ENCODE data around the gene GAPDHS. TPM values are rescaled to one million over a fixed set of nuclear protein-coding genes. Genes with fewer than 3 reads are reported as not detected.

GAPDHS gene
- not detected in 2 replicates for total RNA-seq (ENCODE audit: low replicate concordance)

GRCh38 chr19:35533201-35533821 is at the start of gene GAPDHS:
Gene GAPDHS, plus strand, starts transcription at chr19:35533456. Its CDS starts 72 bp downstream, at chr19:35533528.
- Mint-ChIP-seq H3K27ac (no peak within 1 kb of the TSS), H3K27me3 (ENCODE audit: insufficient read depth, low read depth) (peaks cover 3% of the 10 kb centered on the region), H3K4me1 (no peaks in the 10 kb centered on the region), H3K4me3 (no peak within 1 kb of the TSS), H3K36me3 (no peaks in the 10 kb centered on the region), H3K9me3 (no peaks in the 10 kb centered on the region)
- no peak for TF ChIP-seq EZH2 (IDR thresholded peaks at IDR 0.05)
- no peak for TF ChIP-seq EZH2phosphoT487 (IDR thresholded peaks at IDR 0.05)
- TF ChIP-seq CTCF (IDR thresholded peaks at IDR 0.05), result no peak
- no peak within 1 kb of the TSS for H3K4me2 ChIP-seq
- no peaks in the 10 kb centered on the region for H3K9me3 ChIP-seq (ENCODE audit: low read depth)
- no peak within 1 kb of the TSS for H3K4me3 ChIP-seq
- H3K27ac ChIP-seq, result no peak within 1 kb of the TSS
- DNase-seq (ENCODE audit: low spot score), result no peak
- peaks cover 4% of the 10 kb centered on the region for H4K20me1 ChIP-seq (ENCODE audit: low read depth)
- H3K36me3 ChIP-seq, result no peaks in the 10 kb centered on the region
- H3K4me1 ChIP-seq, result peaks cover 7% of the 10 kb centered on the region
- H3K27me3 ChIP-seq, result no peaks in the 10 kb centered on the region
- no peaks in the 10 kb centered on the region for H3K79me2 ChIP-seq (ENCODE audit: low read depth)
- no peak within 1 kb of the TSS for H2AFZ ChIP-seq (replicated peaks)
- no peak within 1 kb of the TSS for H3K9ac ChIP-seq
- H3F3A ChIP-seq (ENCODE audit: low read depth), result peaks cover 8% of the 10 kb centered on the region

GRCh38 chr19:35484252-35485036 is 48.8 kb upstream of the GAPDHS start:
- Histone ChIP-seq H3K27ac (no peak overlapping the region), H3F3A (ENCODE audit: low read depth) (no peaks in the 10 kb centered on the region), H3K4me1 (no peaks in the 10 kb centered on the region), H2AFZ (replicated peaks) (no peak overlapping the region), H3K79me2 (ENCODE audit: low read depth) (no peaks in the 10 kb centered on the region), H3K4me2 (no peak overlapping the region), H3K36me3 (no peaks in the 10 kb centered on the region), H4K20me1 (ENCODE audit: low read depth) (no peaks in the 10 kb centered on the region), H3K9ac (no peak overlapping the region), H3K9me3 (ENCODE audit: low read depth) (no peaks in the 10 kb centered on the region), H3K4me3 (no peak overlapping the region), H3K27me3 (no peaks in the 10 kb centered on the region)
- Mint-ChIP-seq H3K4me3 (no peak overlapping the region), H3K36me3 (no peaks in the 10 kb centered on the region), H3K27ac (no peak overlapping the region), H3K27me3 (ENCODE audit: insufficient read depth, low read depth) (peaks cover 8% of the 10 kb centered on the region), H3K9me3 (no peaks in the 10 kb centered on the region), H3K4me1 (no peaks in the 10 kb centered on the region)
- DNase-seq (ENCODE audit: low spot score), result no peak
- no peak for TF ChIP-seq EZH2phosphoT487 (IDR thresholded peaks at IDR 0.05)
- no peak for TF ChIP-seq EZH2 (IDR thresholded peaks at IDR 0.05)
- TF ChIP-seq CTCF (IDR thresholded peaks at IDR 0.05), result no peak

- Histone ChIP-seq H3K27me3 (peaks cover 4% of the 10 kb centered on the region), H3K9ac (no peak overlapping the region), H3K4me1 (no peaks in the 10 kb centered on the region), H3F3A (ENCODE audit: low read depth) (no peaks in the 10 kb centered on the region), H3K36me3 (no peaks in the 10 kb centered on the region), H4K20me1 (ENCODE audit: low read depth) (no peaks in the 10 kb centered on the region), H3K79me2 (ENCODE audit: low read depth) (no peaks in the 10 kb centered on the region), H3K9me3 (ENCODE audit: low read depth) (no peaks in the 10 kb centered on the region), H3K4me2 (no peak overlapping the region), H2AFZ (replicated peaks) (no peak overlapping the region), H3K4me3 (no peak overlapping the region), H3K27ac (no peak overlapping the region)
- Mint-ChIP-seq H3K9me3 (no peaks in the 10 kb centered on the region), H3K27me3 (ENCODE audit: insufficient read depth, low read depth) (peaks cover 8% of the 10 kb centered on the region), H3K4me1 (no peaks in the 10 kb centered on the region), H3K4me3 (no peak overlapping the region), H3K36me3 (no peaks in the 10 kb centered on the region), H3K27ac (no peak overlapping the region)
- TF ChIP-seq CTCF (IDR thresholded peaks at IDR 0.05) (no peak), EZH2phosphoT487 (IDR thresholded peaks at IDR 0.05) (no peak), EZH2 (IDR thresholded peaks at IDR 0.05) (no peak)
- DNase-seq (ENCODE audit: low spot score), result no peak
These were observed 47.0 kb upstream of the GAPDHS start for GRCh38 chr19:35486268-35486708.
